Adrenal gland (tissue), 5 donors: ENCODE measurements around the gene SRGAP2B.
"Not testable (repeated sequence)": the region's sequence is repeated elsewhere in the genome, so short reads cannot be mapped to it uniquely, and the experiment has no call there.

Source experiments
- CTCF ChIP-seq, 6 experiments: fragments of 450-650 bp in 4 of 6; fragments of 200-600 bp in 2 of 6; sonication (generic) in 1 of 6; IDR thresholded peaks; 1 replicate in 5 of 6; 2 replicates in 1 of 6; pipeline versions ENCODE4 v1.5.1 to v1.8.0; 2016 to 2021; ENCODE audit warnings: antibody characterized with exemption in 6 of 6, mild to moderate bottlenecking in 2 of 6, moderate library complexity in 1 of 6
- POLR2A ChIP-seq, 2 donors: fragments of 450-650 bp; IDR thresholded peaks; one replicate each; pipeline ENCODE4 v1.6.1; 2017; ENCODE audit warnings: antibody characterized with exemption in 2 of 2, mild to moderate bottlenecking in 2 of 2, moderate library complexity in 1 of 2
- donor health status: DM: no; HTN: no; CAD: no.

GRCh38 chr1:145066486-145066885, 28.6 kb downstream of the SRGAP2B start:
- not testable (repeated sequence) for TF ChIP-seq CTCF, POLR2A (IDR thresholded peaks at IDR 0.05)
